GM19397 (cell line): ENCODE results near the gene AADACL2.

Experiments used
- ATAC-seq: cut with Tn5 transposase; IDR thresholded peaks from one replicate; pipeline ENCODE4 v1.9.1; 2021; ENCODE audit warnings: mild to moderate bottlenecking, moderate library complexity; ENCODE audit not compliant: unreplicated experiment

The AADACL2 gene, protein sequence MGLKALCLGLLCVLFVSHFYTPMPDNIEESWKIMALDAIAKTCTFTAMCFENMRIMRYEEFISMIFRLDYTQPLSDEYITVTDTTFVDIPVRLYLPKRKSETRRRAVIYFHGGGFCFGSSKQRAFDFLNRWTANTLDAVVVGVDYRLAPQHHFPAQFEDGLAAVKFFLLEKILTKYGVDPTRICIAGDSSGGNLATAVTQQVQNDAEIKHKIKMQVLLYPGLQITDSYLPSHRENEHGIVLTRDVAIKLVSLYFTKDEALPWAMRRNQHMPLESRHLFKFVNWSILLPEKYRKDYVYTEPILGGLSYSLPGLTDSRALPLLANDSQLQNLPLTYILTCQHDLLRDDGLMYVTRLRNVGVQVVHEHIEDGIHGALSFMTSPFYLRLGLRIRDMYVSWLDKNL

DNA sequence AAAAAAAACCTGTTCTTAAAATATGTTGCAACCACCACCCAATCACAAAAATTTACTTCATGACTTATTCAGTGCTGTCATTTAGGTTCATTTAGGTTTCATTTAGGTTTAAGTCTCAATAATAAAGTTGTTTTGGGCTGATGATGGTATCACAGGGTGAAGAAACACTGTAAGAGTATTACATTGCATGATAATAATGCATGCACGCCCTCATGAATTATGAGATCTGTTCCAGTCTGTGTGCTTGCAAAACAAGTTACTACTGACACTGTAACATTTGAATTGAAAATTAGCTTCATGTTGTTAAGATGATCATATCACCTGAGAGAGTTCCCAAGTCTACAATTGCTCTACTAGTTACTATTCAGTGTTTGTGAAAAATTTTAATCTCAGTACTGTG lies at the start of gene AADACL2:
AADACL2 (plus strand) TSS at position 315 of the 400 bp plus-strand sequence. CDS start 109 bp downstream, outside the sequence.
- ATAC-seq = no peak

DNA sequence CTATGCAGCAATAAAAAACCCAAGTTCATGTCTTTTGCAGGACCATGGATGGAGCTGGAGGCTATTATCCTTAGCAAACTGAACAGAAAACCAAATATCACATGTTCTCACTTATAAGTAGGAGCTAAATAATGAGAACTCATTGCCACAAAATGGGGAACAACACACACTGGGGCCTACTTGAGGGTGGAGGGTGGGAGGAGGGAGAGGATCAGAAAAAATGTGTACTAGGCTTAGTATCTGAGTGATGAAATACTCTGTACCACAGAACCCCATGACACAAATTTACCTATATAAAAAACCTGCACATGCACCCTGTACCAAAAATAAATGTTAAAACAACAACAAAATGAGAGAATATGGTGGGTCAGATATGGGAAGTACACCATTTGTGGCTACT lies 49.6 kb upstream of the AADACL2 start:
- ATAC-seq = no peak

DNA sequence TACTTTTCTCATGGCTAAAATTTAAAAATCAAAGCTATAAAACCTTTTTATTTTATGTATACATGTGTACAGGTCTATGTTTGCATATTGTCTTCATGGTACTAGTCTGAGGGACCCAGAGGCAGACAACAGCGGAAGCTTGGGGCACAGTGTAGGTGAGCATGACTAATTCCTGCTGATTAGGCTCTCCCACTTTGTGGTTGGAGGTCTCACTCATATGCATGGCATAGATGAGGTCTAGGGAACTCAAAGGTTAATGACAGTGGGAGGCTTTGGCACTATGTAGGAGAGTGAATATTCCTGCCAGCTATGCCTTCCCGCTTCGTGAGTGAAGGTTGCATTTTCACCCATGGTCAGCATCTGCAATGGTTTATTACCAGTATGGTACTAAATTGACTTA lies 47.5 kb upstream of the AADACL2 start:
- no peak for ATAC-seq

DNA sequence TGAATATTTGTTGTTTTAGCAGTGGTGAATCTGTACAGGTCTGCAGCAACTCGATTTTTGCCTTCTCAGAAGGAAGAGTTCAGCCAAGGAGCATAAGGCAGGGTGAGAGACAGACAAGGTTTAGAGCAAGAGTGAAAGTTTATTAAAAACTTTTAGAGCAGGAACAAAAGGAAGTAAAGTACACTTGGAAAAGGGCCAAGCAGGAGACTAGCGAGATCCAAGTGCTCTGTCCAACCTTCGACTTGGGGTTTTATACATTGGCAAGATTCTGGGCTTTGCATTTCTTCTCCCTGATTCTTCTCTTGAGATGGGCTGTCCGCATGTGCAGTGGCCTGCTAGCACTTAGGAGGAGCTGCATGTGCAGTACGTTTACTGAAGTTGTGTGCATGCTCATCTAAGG lies 46.7 kb upstream of the AADACL2 start:
- no peak for ATAC-seq

DNA sequence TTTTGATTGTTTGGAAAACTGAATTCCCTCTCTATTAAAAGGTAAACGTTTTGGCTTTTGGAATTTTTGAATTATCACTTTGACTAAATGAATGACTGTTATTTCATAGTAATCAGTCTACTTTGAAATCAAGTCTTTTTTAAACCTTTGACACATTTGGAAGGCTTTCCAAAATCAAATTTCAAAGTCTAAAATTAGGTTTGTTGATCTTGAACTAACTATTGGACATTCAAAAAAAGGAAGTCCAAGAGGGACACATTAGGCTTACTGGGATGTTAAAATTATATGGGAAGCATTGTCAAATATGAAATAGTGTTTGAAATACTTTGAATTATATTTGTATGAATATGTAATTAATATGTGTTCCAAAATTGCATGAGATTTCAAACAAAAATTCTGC lies 45.2 kb upstream of the AADACL2 start:
- no peak for ATAC-seq

DNA sequence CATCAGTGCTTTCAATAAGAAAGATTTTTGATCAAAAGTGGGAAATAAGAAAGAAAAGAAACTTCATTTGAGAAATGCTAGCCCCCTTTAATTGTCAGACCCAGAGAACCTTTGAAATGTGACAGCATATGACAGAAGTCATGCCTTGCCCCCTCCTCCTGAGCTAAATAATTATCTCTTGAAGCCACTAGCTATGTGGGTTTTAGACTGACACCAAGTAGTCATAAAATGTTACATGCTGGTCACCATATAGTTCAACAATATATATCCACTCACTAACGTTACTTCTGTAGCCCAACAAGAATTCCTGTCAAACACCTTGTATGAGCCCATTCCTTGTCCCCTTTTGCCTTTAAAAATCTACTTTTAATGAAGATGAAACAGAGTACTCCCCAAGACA lies 43.1 kb upstream of the AADACL2 start:
- ATAC-seq = no peak

DNA sequence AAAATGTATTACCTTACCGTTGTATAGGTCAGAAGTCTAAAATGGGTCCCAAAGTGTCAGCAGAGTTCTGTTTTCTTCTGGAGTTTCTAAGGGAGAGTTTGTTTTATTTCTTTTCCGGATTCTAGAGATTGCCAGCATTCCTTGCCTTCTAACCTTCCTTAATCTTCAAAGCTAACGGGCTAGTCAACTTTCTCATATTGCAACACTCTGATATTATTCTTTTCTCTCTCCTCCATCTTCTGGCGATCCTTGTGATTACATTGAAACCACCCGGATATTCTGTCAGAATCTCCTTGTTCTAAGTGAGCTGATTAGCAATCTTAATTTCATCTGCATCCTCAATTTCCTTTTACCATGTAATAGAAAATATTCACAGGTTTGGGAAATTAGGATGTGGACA lies 36.2 kb upstream of the AADACL2 start:
- ATAC-seq = no peak

DNA sequence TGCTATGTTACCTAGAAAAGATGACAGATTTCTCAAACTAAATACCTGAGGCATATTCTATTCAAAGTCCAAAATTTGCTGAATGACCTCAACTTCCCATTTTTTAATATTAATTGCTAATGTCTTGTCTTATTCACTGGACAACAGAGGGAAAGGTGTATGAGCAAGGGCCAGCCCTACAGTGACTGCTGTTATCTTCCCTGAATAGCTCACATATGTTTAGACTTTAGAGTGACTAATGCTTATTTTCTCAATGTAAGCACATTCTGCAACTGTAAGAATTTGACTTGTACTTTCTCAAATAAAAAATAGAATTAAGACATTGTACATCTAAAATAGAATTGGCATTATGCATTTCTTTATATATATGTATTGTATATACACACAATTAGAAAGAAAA lies 26.5 kb upstream of the AADACL2 start:
- ATAC-seq = no peak

DNA sequence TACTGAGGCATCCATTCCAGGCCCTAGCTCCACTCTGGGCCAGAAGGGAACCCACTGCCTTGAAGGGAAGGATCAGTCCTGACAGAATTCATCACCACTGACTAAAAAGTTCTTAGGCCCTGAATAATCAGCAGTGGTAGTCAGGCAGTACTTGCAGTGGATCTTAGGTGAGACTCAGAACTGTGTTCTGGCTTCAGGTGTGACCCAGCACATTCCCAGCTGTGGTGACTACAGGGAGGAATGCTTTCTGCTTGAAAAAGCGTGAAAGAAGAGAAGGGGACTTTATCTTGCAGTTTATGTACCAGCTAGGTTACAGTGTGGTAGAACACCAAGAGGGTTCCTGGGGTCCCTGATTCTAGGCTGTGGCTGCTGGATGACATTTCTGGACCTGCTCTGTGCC lies 24.9 kb upstream of the AADACL2 start:
- ATAC-seq = no peak

DNA sequence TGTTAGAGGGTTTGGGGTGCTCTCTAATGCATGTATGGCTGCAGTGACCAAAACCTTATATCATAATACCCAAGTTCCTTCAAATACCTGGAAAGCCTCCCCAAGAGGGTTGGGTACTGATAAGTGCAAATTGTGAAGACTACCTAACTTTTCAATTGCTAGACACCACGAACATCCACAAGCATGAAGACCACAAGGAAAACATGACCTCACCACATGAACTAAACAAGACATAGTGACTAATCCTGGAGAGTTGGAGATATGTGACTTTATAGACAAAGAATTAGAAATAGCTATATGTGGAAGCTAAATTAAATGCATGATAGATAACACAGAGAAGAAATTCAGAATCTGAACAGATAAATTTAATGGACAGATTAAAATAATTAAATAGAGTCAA lies 23.9 kb upstream of the AADACL2 start:
- ATAC-seq = no peak

DNA sequence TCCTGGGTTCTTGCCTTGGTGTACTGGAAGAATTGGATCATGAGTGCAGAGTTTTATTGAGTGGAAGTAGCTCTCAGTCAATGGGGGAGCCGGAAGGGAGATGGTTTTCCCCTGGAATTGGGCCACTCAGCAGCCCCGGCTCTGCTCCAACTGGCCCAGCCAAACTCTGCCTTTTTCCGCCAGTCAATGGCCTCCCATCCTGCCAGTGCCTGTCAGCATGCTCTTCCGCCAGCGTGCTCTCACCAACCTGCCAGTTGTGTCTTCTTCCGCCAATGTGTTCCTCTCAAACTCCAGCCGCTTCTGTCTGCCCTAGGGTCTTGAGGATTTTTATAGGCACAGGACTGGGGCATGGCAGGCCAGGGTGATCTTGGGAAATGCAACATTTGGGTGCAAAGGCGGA lies 12.4 kb upstream of the AADACL2 start:
- no peak for ATAC-seq

DNA sequence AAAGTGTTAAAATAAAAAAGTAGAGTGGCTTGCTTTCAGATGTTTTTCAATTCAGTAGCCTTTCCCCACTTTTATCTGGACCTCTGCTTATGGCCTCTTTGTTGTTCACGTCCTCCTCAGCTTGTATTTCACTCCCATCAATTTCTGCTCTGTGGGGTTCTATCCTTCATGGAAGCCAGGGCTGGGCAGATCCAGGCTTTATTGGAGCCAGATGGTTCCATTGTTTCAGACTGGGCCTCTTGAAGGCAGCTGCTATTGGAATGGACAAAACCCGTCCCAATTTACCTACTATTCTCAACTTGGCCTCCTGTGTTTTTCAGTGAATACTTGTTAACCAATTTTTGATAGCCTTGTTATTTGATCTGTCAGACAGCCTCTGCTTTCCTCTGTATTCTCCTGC lies 10.9 kb upstream of the AADACL2 start:
- ATAC-seq = no peak

DNA sequence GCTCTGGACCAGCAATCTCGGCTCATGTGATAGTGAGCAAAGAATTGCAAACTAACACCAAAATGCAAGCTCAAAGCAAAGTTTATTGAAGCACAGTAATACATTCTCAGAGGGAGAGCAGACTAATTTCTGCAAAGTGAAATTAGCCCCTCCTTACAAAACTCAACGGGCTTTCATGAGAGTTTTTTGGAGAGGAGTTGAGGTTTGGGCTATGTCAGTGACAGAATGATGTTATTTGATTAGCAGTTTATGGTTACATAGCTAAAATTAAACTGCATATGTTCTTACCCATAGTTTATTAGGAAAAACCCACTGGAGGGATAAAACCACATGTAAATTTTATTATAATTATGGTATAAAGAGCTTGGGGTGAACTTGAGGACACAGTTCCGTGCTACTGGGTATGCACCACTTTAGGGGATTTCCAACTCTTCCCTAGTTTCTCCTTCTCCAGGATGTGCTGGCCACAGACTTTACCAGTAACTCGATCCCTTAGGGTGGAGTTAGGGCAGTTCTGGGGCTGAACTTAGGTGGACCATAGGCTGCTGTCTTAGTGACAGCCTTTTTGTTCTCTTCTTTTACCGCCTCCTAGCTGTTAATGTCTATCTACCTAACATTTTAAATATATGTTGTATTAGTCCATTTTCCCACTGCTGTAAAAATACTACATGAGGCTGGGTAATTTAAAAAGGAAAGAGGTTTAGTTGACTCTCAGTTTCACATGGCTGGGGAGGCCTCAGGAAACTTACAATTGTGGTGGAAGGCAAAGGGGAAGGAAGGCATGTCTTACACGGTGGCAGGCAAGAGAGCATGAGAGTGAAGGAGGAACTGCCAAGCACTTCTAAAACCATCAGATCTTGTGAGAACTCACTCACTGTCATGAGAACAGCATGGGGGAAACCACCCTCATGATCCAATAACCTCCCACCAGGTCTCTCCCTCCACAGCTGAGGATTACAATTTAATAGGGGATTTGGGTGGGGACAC lies 8.9 kb upstream of the AADACL2 start:
- no peak for ATAC-seq

DNA sequence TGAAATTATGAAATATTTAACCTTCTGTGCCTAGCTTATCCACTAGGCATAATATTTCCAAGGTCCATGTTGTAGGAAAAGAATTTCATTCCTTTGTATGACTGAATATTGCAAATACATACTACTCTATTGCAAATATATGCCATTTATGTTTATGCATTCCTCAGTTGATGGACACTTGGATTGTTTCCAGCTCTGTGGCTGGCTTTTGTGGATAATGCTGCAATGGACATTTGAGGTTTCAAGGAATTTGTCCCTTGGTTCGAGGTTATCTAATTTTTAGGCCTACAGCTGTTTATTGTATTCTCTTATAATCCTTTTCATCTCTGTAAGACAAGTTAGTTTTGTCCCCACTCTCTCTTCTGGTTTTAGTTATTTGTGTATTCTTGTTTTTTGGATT lies 7.7 kb upstream of the AADACL2 start:
- no peak for ATAC-seq

DNA sequence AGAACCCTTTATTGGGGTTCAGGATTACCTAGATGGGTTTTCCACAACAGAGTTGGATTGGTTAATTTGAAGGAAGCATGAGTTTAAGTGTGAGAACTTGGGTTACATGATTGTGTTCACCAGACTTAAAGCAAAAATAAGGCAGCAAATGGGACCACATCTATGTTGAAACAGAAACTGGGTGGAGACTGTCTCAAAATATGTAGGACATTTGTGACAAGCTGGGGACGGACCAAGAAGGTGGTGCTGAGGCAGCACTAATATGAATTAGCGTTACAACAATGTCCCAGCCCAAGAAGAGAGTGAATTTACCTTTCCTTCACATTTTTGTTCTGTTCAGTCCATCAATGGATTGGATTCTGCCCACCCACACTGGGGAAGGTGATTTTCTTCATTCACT lies 866 bp upstream of the AADACL2 start:
- ATAC-seq = no peak

DNA sequence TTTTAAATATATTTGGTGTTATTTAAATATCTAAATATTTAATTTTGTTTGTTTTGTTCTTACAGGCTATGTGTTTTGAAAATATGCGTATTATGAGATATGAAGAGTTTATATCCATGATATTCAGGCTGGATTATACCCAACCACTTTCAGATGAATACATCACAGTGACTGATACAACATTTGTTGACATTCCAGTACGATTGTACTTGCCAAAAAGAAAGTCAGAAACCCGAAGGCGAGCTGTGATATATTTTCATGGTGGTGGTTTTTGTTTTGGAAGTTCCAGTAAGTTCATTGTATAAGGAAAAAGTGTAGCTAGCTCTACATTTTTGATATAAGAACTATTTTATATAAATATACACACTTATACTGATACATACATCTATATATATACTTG lies 6.9 kb downstream of the AADACL2 start:
- no peak for ATAC-seq

DNA sequence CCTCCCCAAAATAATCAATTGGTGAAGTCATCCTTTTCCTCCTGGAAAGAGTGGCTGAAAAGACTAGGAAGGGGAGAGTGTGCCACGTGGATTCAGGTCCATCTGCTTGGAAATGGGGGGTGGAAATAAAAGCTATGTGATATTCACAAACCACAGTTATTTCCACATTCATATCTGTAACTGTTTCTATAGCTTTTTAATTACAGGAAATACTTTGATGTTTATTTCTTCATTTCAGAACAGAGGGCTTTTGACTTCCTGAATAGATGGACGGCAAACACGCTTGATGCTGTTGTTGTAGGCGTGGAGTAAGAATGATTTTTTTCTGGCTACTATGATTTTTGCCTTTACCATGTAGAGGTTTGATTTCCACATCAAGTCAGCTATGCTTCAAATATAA lies 10.1 kb downstream of the AADACL2 start:
- no peak for ATAC-seq

DNA sequence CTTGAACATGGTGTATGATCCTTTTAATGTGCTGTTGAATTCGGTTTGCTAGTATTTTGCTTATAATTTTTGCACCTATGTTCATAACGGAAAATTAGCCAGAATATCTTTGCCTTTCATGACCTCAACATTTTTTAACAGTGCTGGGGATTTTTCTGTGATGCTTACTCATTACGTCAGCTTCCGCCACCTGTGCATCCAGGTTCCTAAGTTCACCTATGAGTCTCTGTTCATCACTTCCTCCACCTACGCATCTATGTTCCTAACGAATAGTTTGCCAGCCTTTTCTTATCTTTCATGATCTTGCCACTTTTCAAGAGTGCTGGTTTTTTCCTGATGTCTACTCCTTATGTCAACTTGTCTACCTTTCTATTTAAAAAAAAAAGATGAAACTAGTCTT lies 16.5 kb downstream of the AADACL2 start:
- no peak for ATAC-seq

DNA sequence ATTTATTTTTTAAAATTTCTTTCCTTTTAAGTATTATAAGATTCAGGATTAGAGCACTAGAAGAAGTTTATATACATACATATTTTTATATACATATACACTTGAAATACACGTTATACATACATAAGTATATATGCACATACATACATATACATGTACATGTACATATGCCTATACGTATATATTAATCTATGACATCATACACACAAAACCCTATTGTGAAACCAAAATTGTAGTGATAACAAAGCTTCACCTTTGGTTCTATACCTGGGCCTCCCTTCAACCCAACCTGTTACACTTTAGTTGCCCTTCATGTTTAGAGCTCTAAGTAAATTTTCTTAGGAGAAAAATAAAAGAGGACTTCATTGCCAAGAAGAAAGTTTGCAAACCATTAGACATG lies 17.0 kb downstream of the AADACL2 start:
- ATAC-seq = no peak

DNA sequence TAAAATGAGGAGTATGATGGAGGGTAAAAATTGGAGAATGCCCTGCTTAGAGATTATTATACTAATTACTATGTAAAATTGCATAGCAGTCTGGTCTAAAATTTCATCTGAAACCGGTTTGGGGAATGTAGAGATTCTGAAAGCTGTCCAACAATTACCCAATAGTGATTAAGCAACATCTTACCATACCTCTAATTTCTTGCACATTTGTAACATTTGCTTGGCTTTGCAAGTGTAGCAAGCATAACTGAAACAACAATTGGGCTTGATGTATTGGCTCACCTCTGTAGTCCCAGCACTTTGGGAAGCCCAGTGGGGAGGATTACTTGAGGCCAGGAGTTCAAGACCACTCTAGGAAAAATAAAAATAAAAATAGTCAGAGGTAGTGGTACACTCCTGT lies 17.4 kb downstream of the AADACL2 start:
- no peak for ATAC-seq

DNA sequence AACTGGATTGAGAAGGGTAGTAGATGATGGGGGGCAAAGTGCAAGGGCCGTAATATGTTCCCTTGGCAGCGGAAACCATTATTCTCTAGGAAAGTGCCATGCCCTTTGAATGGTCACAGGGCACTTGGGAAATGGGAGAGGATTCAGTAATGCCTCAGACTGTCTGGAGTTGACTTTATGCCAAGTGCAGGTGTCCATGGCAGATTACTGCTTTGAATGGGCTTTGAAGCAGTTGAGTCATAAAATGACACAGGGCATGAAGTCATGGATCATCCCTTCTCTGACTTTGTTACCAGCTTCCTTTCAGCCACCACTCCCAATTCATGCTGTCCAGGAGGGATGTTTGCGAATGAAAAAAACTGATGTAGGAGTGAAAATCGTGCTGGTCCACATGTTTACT lies 20.1 kb downstream of the AADACL2 start:
- no peak for ATAC-seq

DNA sequence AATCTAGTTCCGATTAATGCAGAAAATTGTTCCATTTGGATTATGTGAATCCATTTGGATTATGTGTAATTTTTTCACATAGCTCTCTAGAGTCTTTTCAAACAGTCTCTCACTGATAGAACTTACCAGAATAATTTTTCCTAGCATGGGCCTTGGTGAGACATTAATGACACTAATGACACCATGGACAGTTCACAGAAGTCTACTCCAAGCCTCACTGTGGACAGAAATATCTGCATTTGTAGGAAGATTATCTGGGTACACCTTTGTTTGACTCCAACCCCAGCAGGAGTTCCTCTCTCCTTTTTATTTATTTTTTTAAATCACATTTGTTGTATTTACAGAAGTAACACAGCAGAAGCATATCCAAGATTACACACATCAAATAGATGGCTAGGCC lies 27.9 kb downstream of the AADACL2 start:
- no peak for ATAC-seq
